ENCODE data around the gene GPRIN1. TPM values are rescaled to one million over a fixed set of nuclear protein-coding genes. Genes with fewer than 3 reads are reported as not detected.

GPRIN1 gene
- total RNA-seq, 2 donors from 2014 or later: 0.14 to 6.6 TPM

- intact Hi-C loops (cut with DNase I): loop anchor here (10.0 kb wide), 1 partner anchor 229 kb away; the partner anchor contains the start of gene CLTB
- Histone ChIP-seq H3K9me3 (no peaks in the 10 kb centered on the region), H3K27ac (no peak overlapping the region), H3K4me1 (replicated peaks) (peaks cover 4% of the 10 kb centered on the region), H3K4me3 (no peak overlapping the region), H3K27me3 (replicated peaks; ENCODE audit: insufficient read depth) (no peaks in the 10 kb centered on the region), H3K36me3 (no peaks in the 10 kb centered on the region)
- no peak for DNase-seq (ENCODE audit: low spot score)
- WGBS: 72% methylated on average over 9 of the region's 9 CpGs
- TF ChIP-seq CTCF (IDR thresholded peaks at IDR 0.05) (no peak), POLR2A (IDR thresholded peaks at IDR 0.05) (no peak)
Observed at GRCh38 chr5:176644294-176644693, 34.3 kb upstream of the GPRIN1 start.

GRCh38 chr5:176643491-176644219 is 33.7 kb upstream of the GPRIN1 start:
- intact Hi-C loops (cut with DNase I): loop anchor here (10.0 kb wide), 1 partner anchor 229 kb away; the partner anchor contains the start of gene CLTB
- Histone ChIP-seq H3K4me3 (no peak overlapping the region), H3K27ac (no peak overlapping the region), H3K9me3 (no peaks in the 10 kb centered on the region), H3K36me3 (no peaks in the 10 kb centered on the region), H3K4me1 (replicated peaks) (peaks cover 4% of the 10 kb centered on the region), H3K27me3 (replicated peaks; ENCODE audit: insufficient read depth) (no peaks in the 10 kb centered on the region)
- WGBS: 78% methylated on average over 11 of the region's 11 CpGs
- DNase-seq (ENCODE audit: low spot score): no peak
- TF ChIP-seq POLR2AphosphoS5 (IDR thresholded peaks at IDR 0.05) (no peak), POLR2A (IDR thresholded peaks at IDR 0.05) (no peak), CTCF (IDR thresholded peaks at IDR 0.05) (no peak)

- 46% methylated on average over 13 of the region's 15 CpGs for WGBS
Observed at GRCh38 chr5:176642675-176643490, 32.9 kb upstream of the GPRIN1 start.

GRCh38 chr5:176640616-176641015 is 30.7 kb upstream of the GPRIN1 start:
- intact Hi-C loops (cut with DNase I): loop anchor here (10.0 kb wide), 1 partner anchor 226 kb away; the partner anchor contains the start of gene CLTB
- DNase-seq (ENCODE audit: low spot score): no peak
- no peaks in the 10 kb centered on the region for H3K36me3 ChIP-seq
- H3K4me3 ChIP-seq: no peak overlapping the region
- H3K4me1 ChIP-seq (replicated peaks): no peaks in the 10 kb centered on the region
- no peaks in the 10 kb centered on the region for H3K9me3 ChIP-seq
- TF ChIP-seq POLR2A (IDR thresholded peaks at IDR 0.05): no peak
- no peak for TF ChIP-seq POLR2AphosphoS5 (IDR thresholded peaks at IDR 0.05)
- no peak for TF ChIP-seq CTCF (IDR thresholded peaks at IDR 0.05)
- H3K27me3 ChIP-seq (replicated peaks; ENCODE audit: insufficient read depth): no peaks in the 10 kb centered on the region
- WGBS: 68% methylated on average over 4 of the region's 4 CpGs
- no peak overlapping the region for H3K27ac ChIP-seq

More at GRCh38 chr5:176642675-176643490, 32.9 kb upstream of the GPRIN1 start:
- Histone ChIP-seq H3K36me3 (no peaks in the 10 kb centered on the region), H3K27ac (no peak overlapping the region), H3K9me3 (no peaks in the 10 kb centered on the region), H3K4me3 (no peak overlapping the region), H3K27me3 (replicated peaks; ENCODE audit: insufficient read depth) (no peaks in the 10 kb centered on the region), H3K4me1 (replicated peaks) (no peaks in the 10 kb centered on the region)
- TF ChIP-seq CTCF (IDR thresholded peaks at IDR 0.05) (no peak), POLR2AphosphoS5 (IDR thresholded peaks at IDR 0.05) (no peak), POLR2A (IDR thresholded peaks at IDR 0.05) (no peak)
- DNase-seq (ENCODE audit: low spot score): no peak
- intact Hi-C loops (cut with DNase I): loop anchor here (10.0 kb wide), 1 partner anchor 228 kb away; the partner anchor contains the start of gene CLTB
